DMS153 treated with DMSO at 0.1 percent for 48 hours (cell line): ENCODE measurements around the gene PRR5L.
A peak's percentile ranks its signal among the peaks of the same experiment; 100 is the strongest.
"Not testable (repeated sequence)": the region's sequence is repeated elsewhere in the genome, so short reads cannot be mapped to it uniquely, and the experiment has no call there.

ENCODE experiments used
- DNase-seq: peaks from one replicate; lab custom pipeline; 2025; ENCODE audit not compliant: unreplicated experiment; lab: John Stamatoyannopoulos, UW

The PRR5L gene

GRCh38 chr11:36280531-36280930 is 15.6 kb upstream of the PRR5L start:
- no peak for DNase-seq

GRCh38 chr11:36281850-36282249 is 14.2 kb upstream of the PRR5L start:
- DNase-seq: no peak

- DNase-seq: no peak
Measured at GRCh38 chr11:36282926-36283325, 13.2 kb upstream of the PRR5L start.

- DNase-seq: no peak
Measured at GRCh38 chr11:36288442-36289225, 7.5 kb upstream of the PRR5L start.

- DNase-seq: peak; percentile 67
Measured at GRCh38 chr11:36289226-36289852, 6.7 kb upstream of the PRR5L start, which contains the start of gene COMMD9. Gene COMMD9 (minus strand): TSS chr11:36289424. CDS start chr11:36289412, 12 bp downstream.

GRCh38 chr11:36292311-36292722 is 3.8 kb upstream of the PRR5L start:
- peak; percentile 3 for DNase-seq

GRCh38 chr11:36296884-36297543 is 926 bp downstream of the PRR5L start:
- DNase-seq: no peak

GRCh38 chr11:36300650-36301049 is 4.6 kb downstream of the PRR5L start:
- no peak for DNase-seq

GRCh38 chr11:36304351-36304750 is 8.3 kb downstream of the PRR5L start:
- no peak for DNase-seq

GRCh38 chr11:36305047-36305446 is 9.0 kb downstream of the PRR5L start:
- no peak for DNase-seq

GRCh38 chr11:36306888-36307287 is 10.8 kb downstream of the PRR5L start:
- DNase-seq: no peak

- no peak for DNase-seq
Measured at GRCh38 chr11:36308577-36308976, 12.5 kb downstream of the PRR5L start.

GRCh38 chr11:36309779-36310178 is 13.7 kb downstream of the PRR5L start:
- DNase-seq: no peak

GRCh38 chr11:36311926-36312595 is 16.0 kb downstream of the PRR5L start:
- DNase-seq: no peak

GRCh38 chr11:36312611-36313472 is 16.8 kb downstream of the PRR5L start:
- no peak for DNase-seq

GRCh38 chr11:36313750-36314433 is 17.8 kb downstream of the PRR5L start:
- no peak for DNase-seq

GRCh38 chr11:36314434-36314767 is 18.3 kb downstream of the PRR5L start:
- DNase-seq: no peak

- DNase-seq: no peak
Measured at GRCh38 chr11:36316049-36316448, 20.0 kb downstream of the PRR5L start.

GRCh38 chr11:36317992-36318391 is 21.9 kb downstream of the PRR5L start:
- DNase-seq: no peak

GRCh38 chr11:36324956-36325355 is 28.9 kb downstream of the PRR5L start:
- DNase-seq: not testable (repeated sequence)
